Activated naive CD8-positive, alpha-beta T cell treated with anti-CD3 and anti-CD28 coated beads, Interleukin-2, amount 10 ng/mL, durations not matched to agents 7 days and 5 days (primary cell): ENCODE data around the gene COL23A1. TPM values are rescaled to one million over a fixed set of nuclear protein-coding genes. Genes with fewer than 3 reads are reported as not detected.
"Not testable (repeated sequence)": the region's sequence is repeated elsewhere in the genome, so short reads cannot be mapped to it uniquely, and the experiment has no call there.

Source experiments
- ATAC-seq: fragments of 150-1000 bp; cut with Tn5 transposase; one replicate; pipeline ENCODE4 v1.10.0; 2021; ENCODE audit warnings: low read depth, moderate library complexity
- POLR2A ChIA-PET: fragments of 350-600 bp; sonication (Branson Sonifier 250); formaldehyde crosslinking; loops from one replicate; lab custom pipeline; 2021; ENCODE audit warnings: antibody characterized with exemption; lab: Charles Lee
- DNase-seq: peaks from one replicate; pipeline ENCODE4 v3.0.0; 2021
- H3K27ac Mint-ChIP-seq: one replicate; pipeline ENCODE4 v1.8.0; 2022; ENCODE audit warnings: mild to moderate bottlenecking, mixed read lengths
- H3K27me3 Mint-ChIP-seq: one replicate; pipeline ENCODE4 v1.8.0; 2022; ENCODE audit warnings: mild to moderate bottlenecking, moderate library complexity, mixed read lengths
- H3K36me3 Mint-ChIP-seq: one replicate; pipeline ENCODE4 v1.8.0; 2021; ENCODE audit warnings: mild to moderate bottlenecking, mixed read lengths
- H3K4me1 Mint-ChIP-seq: one replicate; pipeline ENCODE4 v1.8.0; 2021; ENCODE audit warnings: mixed read lengths
- H3K4me3 Mint-ChIP-seq: one replicate; pipeline ENCODE4 v1.8.0; 2022; ENCODE audit warnings: mild to moderate bottlenecking, moderate library complexity, mixed read lengths
- H3K9me3 Mint-ChIP-seq: one replicate; pipeline ENCODE4 v1.8.0; 2021; ENCODE audit warnings: mixed read lengths
- total RNA-seq, 2 experiments: library from RNA; stranded (reverse); gene quantifications; one replicate each; pipeline ENCODE4 v1.2.3, GENCODE V29; 2021

Gene COL23A1
- total RNA-seq, 2 experiments from 2014 or later = 0.60 to 0.83 TPM

DNA sequence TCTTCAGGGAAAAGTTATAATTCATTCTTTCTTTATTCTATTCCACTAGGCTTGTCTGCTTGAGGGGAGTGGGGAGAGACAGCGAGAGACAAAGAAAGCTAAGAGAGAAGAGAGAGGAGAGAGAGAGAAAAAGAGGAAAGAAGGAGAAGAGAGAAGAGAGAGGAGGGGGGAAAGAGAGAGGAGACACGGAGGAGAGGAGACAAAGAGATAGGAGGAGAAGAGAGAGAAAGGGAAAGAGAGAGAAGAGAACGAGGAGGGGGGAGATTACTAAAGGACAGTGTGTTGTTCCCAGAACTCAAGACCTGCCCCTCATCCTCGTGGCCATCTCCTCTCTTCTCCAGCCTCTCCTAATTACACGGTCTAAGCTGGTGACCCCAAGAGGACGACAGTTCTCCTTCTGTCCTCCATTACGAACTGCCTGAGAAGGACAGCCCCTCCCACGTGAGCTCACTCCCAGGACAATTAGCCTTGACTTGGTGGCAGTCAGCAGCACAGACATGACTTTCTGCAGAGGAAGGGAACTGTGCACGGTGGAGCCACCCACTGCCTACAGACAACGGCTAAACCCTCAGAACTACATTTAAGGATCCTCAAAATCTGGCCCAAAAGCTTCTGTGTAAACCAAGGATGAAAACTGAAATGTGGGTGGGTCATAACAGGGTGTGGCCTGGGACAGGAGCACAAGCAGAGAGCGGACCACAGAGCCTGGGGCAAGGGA, 99.1 kb downstream of the COL23A1 start:
- peaks cover 4% of the 10 kb centered on the region for H3K27me3 Mint-ChIP-seq
- H3K36me3 Mint-ChIP-seq = no peaks in the 10 kb centered on the region
- H3K4me1 Mint-ChIP-seq = no peaks in the 10 kb centered on the region
- POLR2A ChIA-PET = no interaction called here
- DNase-seq (no peak), ATAC-seq (no peak)
- H3K4me3 Mint-ChIP-seq = no peak overlapping the region
- H3K9me3 Mint-ChIP-seq = peaks cover 1% of the 10 kb centered on the region
- H3K27ac Mint-ChIP-seq = no peak overlapping the region

DNA sequence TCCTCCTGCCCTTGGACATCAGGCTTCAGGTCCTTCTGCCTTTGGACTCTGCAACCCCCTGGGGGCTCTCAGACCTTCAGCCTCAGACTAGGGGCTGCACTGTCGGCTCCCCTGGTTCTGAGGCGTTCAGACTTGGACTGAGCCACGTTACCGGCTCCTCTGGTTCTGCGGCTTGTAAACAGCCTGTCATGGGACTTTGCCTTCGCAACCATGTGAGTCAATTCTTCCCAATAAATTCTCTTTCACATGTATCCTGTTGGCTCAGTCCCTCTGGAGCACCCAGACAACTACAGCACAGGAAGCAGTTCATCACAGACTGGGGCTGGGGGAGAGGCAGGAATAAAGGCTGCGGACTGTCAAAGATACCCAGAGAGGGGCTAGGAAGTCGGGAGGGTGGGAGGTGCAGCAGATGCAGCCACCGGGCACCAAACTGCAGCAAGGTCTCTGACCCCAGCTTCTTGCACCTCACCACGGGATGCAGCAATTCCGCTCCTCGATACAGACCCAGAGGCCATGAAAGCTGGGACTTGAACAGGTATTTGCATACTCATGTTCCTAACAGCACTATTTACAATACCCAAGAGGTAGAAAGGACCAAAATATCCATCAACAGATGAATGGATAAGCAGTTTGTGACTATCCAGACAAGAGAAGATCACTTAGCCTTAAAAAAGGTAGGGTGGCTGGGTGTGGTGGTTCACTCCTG, 100.8 kb downstream of the COL23A1 start:
- Mint-ChIP-seq H3K36me3 (no peaks in the 10 kb centered on the region), H3K27me3 (no peaks in the 10 kb centered on the region), H3K4me3 (no peak overlapping the region), H3K9me3 (peaks cover 1% of the 10 kb centered on the region), H3K4me1 (no peaks in the 10 kb centered on the region), H3K27ac (no peak overlapping the region)
- no peak for ATAC-seq
- no peak for DNase-seq
- POLR2A ChIA-PET = no interaction called here

DNA sequence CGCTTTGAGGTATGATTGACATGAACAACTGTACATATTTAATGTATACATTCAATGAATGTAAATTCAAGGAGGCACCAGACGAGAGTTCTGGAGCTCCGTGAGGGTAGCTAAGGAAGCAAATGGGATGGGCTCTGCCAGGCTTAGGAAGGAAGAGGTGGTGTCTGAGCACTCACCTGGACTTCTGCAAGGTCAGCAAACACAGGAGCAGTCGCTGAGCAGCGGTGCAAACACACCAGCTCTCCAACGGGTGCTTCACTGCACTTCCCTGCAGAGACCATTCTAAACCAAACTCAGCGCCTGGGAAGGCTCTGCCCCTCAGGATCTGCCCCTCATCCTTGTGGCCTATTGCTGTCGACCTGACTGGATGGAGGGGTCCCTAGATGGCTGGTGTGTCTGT, 101.5 kb downstream of the COL23A1 start:
- peaks cover 1% of the 10 kb centered on the region for H3K9me3 Mint-ChIP-seq
- no peak for ATAC-seq

DNA sequence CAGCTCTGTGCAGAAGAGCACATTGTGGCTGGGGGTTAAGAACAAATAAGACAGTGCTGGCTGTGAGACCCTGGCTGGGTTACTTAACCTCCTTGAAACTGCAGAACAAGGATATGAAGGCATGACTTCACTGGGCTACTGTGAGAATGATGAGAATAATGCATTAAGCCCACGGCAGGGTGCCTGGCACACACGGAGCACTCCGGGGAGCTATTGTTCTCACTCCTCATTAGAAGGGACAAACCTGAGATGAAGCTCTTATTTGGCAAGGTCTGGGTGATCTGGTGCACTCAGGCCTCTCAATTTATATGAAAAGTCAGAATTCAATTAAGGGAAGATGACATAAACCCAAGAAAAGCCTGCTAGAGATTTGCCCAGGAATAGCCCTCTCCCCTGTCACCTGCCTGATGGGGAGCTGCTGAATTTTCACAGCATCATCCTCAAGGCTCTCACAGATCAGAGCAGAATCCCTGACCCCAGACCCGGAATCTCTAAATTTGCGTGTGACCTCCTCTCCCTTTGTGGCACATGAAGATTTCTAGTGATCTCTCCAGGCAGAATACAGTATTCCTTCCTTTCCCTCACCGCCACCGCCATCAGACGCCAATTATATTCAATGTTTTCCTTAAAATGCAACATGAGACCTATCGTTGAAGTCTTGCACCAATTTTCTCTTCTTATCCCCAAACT, 102.1 kb downstream of the COL23A1 start:
- POLR2A ChIA-PET = no interaction called here
- H3K9me3 Mint-ChIP-seq = peaks cover 3% of the 10 kb centered on the region

More for the DNA sequence above, 101.5 kb downstream of the COL23A1 start:
- H3K4me3 Mint-ChIP-seq = no peak overlapping the region
- POLR2A ChIA-PET = no interaction called here
- H3K4me1 Mint-ChIP-seq = peaks cover under 1% of the 10 kb centered on the region
- H3K36me3 Mint-ChIP-seq = no peaks in the 10 kb centered on the region
- no peaks in the 10 kb centered on the region for H3K27me3 Mint-ChIP-seq
- DNase-seq = no peak
- H3K27ac Mint-ChIP-seq = no peak overlapping the region

DNA sequence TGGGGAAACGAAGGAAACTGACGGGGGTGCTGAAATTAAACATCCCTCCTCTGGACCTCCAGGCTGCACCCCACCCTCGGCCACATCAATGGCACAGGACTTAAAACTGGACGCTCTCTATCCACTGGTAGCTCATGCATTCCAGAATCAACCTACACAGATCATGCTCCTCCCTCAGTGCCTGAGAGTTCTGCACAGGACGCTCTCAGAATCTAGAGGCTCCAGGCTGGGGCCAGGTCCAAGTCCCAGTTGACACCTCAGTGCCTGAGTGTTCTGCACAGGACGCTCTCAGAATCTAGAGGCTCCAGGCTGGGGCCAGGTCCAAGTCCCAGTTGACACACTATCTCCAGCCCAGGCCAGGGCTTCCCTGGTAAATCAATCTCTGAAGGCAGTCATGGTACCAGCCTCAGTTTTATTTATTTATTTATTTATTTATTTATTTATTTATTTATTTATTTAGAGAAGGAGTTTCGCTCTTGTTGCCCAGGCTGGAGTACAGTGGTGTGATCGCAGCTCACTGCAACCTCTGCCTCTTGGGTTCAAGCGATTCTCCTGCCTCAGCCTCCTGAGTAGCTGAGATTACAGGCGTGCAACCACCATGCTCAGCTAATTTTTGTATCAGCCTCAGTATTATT, 103.2 kb downstream of the COL23A1 start:
- H3K9me3 Mint-ChIP-seq, H3K27ac Mint-ChIP-seq, H3K4me1 Mint-ChIP-seq, H3K36me3 Mint-ChIP-seq, POLR2A ChIA-PET, DNase-seq, H3K4me3 Mint-ChIP-seq, ATAC-seq, H3K27me3 Mint-ChIP-seq: not testable (repeated sequence)

More for the DNA sequence above, 102.1 kb downstream of the COL23A1 start:
- Mint-ChIP-seq H3K27me3 (peaks cover 2% of the 10 kb centered on the region), H3K27ac (no peak overlapping the region), H3K4me3 (no peak overlapping the region), H3K36me3 (no peaks in the 10 kb centered on the region), H3K4me1 (peaks cover 4% of the 10 kb centered on the region)
- ATAC-seq (no peak), DNase-seq (no peak)

DNA sequence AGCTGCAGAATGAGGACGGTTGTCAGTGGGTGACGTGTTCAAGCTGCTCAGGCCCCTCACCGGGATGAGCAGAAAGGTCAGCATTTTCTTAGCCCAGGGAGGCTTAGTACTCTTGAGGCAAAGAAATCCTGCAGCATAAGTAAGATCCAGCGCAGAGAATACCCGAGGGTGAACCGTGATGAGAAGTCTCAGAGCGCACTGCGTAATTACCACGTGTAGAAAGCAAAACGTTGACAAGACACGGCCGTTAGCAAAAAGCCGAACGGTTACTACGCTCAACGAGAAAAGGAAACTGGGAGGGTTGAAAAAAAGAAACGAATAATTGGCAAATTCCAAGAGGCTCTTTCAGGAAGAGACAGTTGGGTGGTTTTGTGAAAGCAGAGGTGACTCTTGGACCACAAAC, 104.0 kb downstream of the COL23A1 start:
- no peak overlapping the region for H3K27ac Mint-ChIP-seq
- POLR2A ChIA-PET = interaction anchor here (0.7 kb wide), 1 partner anchor 12 kb away, joined by 3 read pairs; no protein-coding TSS in a partner anchor

DNA sequence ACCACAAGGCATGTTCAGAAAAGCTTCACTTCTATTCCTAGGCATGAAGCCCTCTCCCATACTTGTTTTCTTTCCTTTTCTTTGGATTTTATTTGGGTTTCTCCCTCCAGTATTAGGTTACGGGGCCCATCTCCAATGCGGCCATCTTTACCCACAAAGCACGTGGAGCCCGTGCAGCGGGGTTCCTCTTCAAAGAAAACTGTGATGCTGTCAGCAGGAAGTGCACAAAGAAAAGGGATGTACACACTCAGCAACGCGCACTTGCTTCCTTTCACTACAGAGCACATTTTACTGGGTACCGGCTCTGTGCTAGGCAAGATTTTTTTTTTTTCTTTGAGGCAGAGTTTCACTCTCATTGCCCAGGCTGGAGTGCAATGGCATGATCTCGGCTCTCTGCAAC, 106.6 kb downstream of the COL23A1 start:
- H3K9me3 Mint-ChIP-seq = peaks cover 2% of the 10 kb centered on the region
- H3K27ac Mint-ChIP-seq = peak overlapping the region; percentile 63
- no peaks in the 10 kb centered on the region for H3K36me3 Mint-ChIP-seq
- H3K4me1 Mint-ChIP-seq = peaks cover 4% of the 10 kb centered on the region
- DNase-seq (peak; percentile 52), ATAC-seq (peak; percentile 99)
- H3K4me3 Mint-ChIP-seq = peak overlapping the region; percentile 74
- H3K27me3 Mint-ChIP-seq = peaks cover 2% of the 10 kb centered on the region
- POLR2A ChIA-PET = no interaction called here

More for the DNA sequence above, 104.0 kb downstream of the COL23A1 start:
- peaks cover 4% of the 10 kb centered on the region for H3K4me1 Mint-ChIP-seq
- no peak overlapping the region for H3K4me3 Mint-ChIP-seq
- no peak for DNase-seq
- peaks cover 2% of the 10 kb centered on the region for H3K27me3 Mint-ChIP-seq
- no peaks in the 10 kb centered on the region for H3K36me3 Mint-ChIP-seq
- ATAC-seq = no peak
- H3K9me3 Mint-ChIP-seq = peaks cover 3% of the 10 kb centered on the region

DNA sequence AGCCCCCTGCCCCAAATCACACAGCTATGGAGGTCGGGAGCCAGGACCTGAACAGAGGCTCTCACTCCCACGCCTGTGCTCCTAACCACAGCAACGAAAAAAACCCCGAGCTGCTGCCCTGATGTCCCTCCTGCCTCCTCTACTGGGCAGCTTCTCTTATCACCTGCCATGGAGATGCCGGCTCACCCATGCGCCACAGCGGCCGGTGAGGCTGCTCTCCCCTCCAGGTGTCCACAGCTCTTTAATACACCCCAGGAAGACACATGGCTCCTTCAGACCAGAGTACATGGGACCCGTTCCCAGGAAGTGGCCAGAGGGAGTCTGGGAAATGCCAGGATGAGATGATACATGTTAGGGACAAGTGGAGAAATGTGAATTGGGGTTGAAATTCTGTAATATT, 110.9 kb downstream of the COL23A1 start:
- Mint-ChIP-seq H3K27me3 (peaks cover 6% of the 10 kb centered on the region), H3K4me3 (no peak overlapping the region), H3K4me1 (peaks cover 4% of the 10 kb centered on the region), H3K9me3 (peaks cover 2% of the 10 kb centered on the region), H3K36me3 (peaks cover 3% of the 10 kb centered on the region), H3K27ac (no peak overlapping the region)
- ATAC-seq (no peak), DNase-seq (no peak)
- POLR2A ChIA-PET = no interaction called here

DNA sequence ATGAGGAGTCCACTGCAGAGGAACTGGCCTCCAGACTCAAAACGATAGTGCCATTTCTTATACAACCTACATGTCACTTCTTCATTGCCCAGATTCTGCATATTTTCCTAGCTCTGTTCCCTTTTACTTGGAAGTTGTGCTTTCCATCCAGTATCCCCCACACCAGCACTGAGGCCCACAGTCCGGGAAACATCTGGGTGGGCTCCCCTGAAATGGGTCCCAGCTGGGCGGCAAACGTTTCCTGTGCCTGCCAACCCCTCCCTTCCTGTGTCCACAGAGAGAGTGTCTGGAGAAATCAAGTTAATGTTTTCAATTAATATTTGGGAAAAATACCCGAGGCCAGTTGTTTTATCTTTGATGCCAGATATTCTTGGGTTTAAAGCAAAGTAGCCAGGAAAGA, 111.8 kb downstream of the COL23A1 start:
- no peak overlapping the region for H3K27ac Mint-ChIP-seq
- no peak for DNase-seq
- H3K4me1 Mint-ChIP-seq = peaks cover 7% of the 10 kb centered on the region
- no peak for ATAC-seq
- POLR2A ChIA-PET = no interaction called here
- H3K27me3 Mint-ChIP-seq = peaks cover 4% of the 10 kb centered on the region
- H3K4me3 Mint-ChIP-seq = no peak overlapping the region
- H3K9me3 Mint-ChIP-seq = no peaks in the 10 kb centered on the region
- H3K36me3 Mint-ChIP-seq = peaks cover 3% of the 10 kb centered on the region

DNA sequence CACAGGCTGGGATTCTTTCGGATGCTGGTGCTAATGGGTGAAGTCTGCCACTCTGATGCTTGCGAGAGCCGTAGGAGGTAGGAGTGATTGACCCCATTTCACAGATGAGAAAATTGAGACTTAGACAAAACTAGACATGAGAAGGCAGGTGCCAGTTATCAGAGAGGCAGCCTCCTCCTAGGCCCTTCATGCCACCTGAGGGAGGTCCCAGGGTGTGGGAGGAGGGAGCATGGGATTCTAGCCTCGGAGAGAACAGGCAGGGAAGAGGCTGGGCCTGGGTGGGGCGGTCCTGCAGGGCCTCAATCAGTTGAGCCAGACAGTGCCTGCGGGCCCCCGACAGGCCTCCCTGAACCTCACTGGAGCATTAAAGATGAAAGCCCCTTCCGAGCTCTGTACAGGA, 112.4 kb downstream of the COL23A1 start:
- POLR2A ChIA-PET = no interaction called here
- Mint-ChIP-seq H3K9me3 (no peaks in the 10 kb centered on the region), H3K27me3 (peaks cover 4% of the 10 kb centered on the region), H3K36me3 (peaks cover 3% of the 10 kb centered on the region), H3K4me3 (no peak overlapping the region), H3K4me1 (peaks cover 7% of the 10 kb centered on the region), H3K27ac (no peak overlapping the region)
- DNase-seq = no peak
- no peak for ATAC-seq

DNA sequence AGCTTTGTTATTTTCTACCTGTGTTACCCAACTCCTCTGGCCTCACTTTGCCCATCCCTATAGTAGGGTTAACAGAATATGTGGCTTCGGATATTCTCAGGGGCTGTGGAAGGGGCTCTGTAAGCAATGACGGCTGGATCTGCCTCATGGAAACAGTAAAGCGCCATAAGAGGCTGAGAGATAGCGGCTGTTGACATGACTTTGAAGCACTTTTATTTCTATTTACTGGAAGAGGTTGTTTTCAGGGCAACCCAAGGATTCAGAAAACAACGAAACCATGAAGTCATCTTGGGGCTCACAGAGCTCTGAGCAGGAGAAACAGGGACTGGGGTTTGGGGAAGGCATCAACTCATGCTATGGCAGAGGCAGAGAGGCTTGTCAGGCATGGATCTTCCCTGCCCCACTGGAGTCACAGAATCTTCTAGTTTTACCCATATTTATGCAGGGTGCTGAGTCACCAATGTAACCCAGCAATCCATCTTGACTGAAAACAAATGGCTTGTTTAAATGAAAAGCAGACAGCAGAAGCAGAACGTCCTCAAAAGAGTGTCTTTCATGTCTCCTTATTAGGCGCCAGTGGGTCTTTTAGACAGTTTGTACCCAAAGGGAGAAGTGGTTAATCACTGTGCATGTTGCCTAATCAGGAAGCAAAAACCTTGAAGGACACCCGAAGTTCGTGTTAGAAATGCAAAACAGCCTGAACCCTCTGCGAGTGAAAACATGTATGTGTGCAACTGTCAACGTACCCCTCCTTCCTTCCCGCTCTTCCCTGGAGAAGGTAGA, 113.0 kb downstream of the COL23A1 start:
- peaks cover 3% of the 10 kb centered on the region for H3K36me3 Mint-ChIP-seq
- no peaks in the 10 kb centered on the region for H3K9me3 Mint-ChIP-seq
- peaks cover 7% of the 10 kb centered on the region for H3K4me1 Mint-ChIP-seq
- POLR2A ChIA-PET = no interaction called here
- H3K4me3 Mint-ChIP-seq = no peak overlapping the region
- H3K27ac Mint-ChIP-seq = no peak overlapping the region
- H3K27me3 Mint-ChIP-seq = peaks cover 4% of the 10 kb centered on the region
- no peak for DNase-seq
- no peak for ATAC-seq

DNA sequence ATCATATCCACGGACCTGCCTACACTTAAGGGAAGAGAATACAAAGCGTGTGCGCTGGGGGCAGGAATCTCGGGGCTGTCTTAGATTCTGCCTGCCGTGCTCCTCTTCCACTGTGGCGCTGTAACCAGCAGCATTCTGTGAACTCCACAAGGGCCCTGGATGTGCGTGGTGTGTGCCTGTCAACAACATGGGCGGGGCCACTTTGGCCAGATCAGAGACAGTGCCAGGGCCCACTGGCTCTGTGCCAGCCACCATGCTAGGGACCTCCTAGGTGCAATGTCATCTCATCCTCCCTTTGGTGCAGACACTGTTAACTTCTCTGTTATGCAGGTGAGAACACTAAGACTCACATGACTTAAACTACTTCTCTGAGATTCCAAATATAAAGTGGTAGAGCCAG, 113.7 kb downstream of the COL23A1 start:
- no peak overlapping the region for H3K4me3 Mint-ChIP-seq
- ATAC-seq (no peak), DNase-seq (no peak)
- H3K4me1 Mint-ChIP-seq = peaks cover 7% of the 10 kb centered on the region
- peaks cover 4% of the 10 kb centered on the region for H3K27me3 Mint-ChIP-seq
- no peak overlapping the region for H3K27ac Mint-ChIP-seq
- no peaks in the 10 kb centered on the region for H3K9me3 Mint-ChIP-seq
- H3K36me3 Mint-ChIP-seq = peaks cover 3% of the 10 kb centered on the region
- POLR2A ChIA-PET = no interaction called here

DNA sequence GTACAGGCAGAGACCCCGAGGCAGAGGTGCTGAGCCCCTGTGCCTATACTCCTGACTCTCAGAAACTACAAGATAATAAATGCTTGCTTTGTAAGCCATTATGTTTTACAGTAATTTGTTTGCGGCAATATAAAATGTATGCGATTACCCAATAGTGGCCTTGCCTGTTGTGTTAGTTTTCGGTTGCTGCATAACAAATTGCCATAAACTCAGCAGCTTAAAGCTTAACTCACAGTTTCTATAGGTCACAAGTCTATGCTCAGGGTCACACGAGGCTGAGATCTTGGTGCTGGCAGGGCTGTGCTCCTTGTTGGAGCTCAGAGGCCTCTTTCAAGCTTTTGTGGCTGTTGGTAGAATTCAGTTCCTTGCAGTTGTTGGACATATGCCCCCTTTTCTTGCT, 114.8 kb downstream of the COL23A1 start:
- peaks cover 3% of the 10 kb centered on the region for H3K36me3 Mint-ChIP-seq

More for the DNA sequence above, 114.8 kb downstream of the COL23A1 start:
- H3K4me3 Mint-ChIP-seq = no peak overlapping the region
- ATAC-seq = no peak
- no peak overlapping the region for H3K27ac Mint-ChIP-seq
- no peaks in the 10 kb centered on the region for H3K9me3 Mint-ChIP-seq
- H3K27me3 Mint-ChIP-seq = peaks cover 4% of the 10 kb centered on the region
- POLR2A ChIA-PET = no interaction called here
- peaks cover 7% of the 10 kb centered on the region for H3K4me1 Mint-ChIP-seq
- no peak for DNase-seq
